ENCODE measurements around the gene CHSY3.

The CHSY3 gene

GRCh38 chr5:130064484-130064883, 160.2 kb downstream of the CHSY3 start:
- Histone ChIP-seq H3K4me3 (ENCODE audit: low read depth in 1 of 2, low read length in 2 of 2) (no peak overlapping the region), H3K36me3 (ENCODE audit: insufficient read depth, low read length) (no peaks in the 10 kb centered on the region), H3K27ac (ENCODE audit: low read depth, low read length) (no peak overlapping the region), H3K4me1 (ENCODE audit: insufficient read depth, low read length) (no peaks in the 10 kb centered on the region), H3K9ac (ENCODE audit: low read length) (no peak overlapping the region), H3K9me3 (ENCODE audit: low read length) (no peaks in the 10 kb centered on the region), H3K27me3 (ENCODE audit: control insufficient read depth in 1 of 2, insufficient read depth in 2 of 2, low read length in 2 of 2) (no peaks in the 10 kb centered on the region)

GRCh38 chr5:130065617-130066016, 161.4 kb downstream of the CHSY3 start:
- Histone ChIP-seq H3K9ac (ENCODE audit: low read length) (no peak overlapping the region), H3K27ac (ENCODE audit: low read depth, low read length) (no peak overlapping the region)

GRCh38 chr5:130066644-130067043, 162.4 kb downstream of the CHSY3 start:
- H3K27ac ChIP-seq (ENCODE audit: low read depth, low read length), result no peak overlapping the region
- H3K4me3 ChIP-seq (ENCODE audit: low read depth in 1 of 2, low read length in 2 of 2), result no peak overlapping the region
- H3K27me3 ChIP-seq (ENCODE audit: control insufficient read depth in 1 of 2, insufficient read depth in 2 of 2, low read length in 2 of 2), result no peaks in the 10 kb centered on the region
- no peak overlapping the region for H3K9ac ChIP-seq (ENCODE audit: low read length)
- H3K4me1 ChIP-seq (ENCODE audit: insufficient read depth, low read length), result no peaks in the 10 kb centered on the region
- H3K36me3 ChIP-seq (ENCODE audit: insufficient read depth, low read length), result no peaks in the 10 kb centered on the region
- H3K9me3 ChIP-seq (ENCODE audit: low read length), result no peaks in the 10 kb centered on the region

More at GRCh38 chr5:130065617-130066016, 161.4 kb downstream of the CHSY3 start:
- H3K4me1 ChIP-seq (ENCODE audit: insufficient read depth, low read length), result no peaks in the 10 kb centered on the region
- no peaks in the 10 kb centered on the region for H3K36me3 ChIP-seq (ENCODE audit: insufficient read depth, low read length)
- H3K27me3 ChIP-seq (ENCODE audit: control insufficient read depth in 1 of 2, insufficient read depth in 2 of 2, low read length in 2 of 2), result no peaks in the 10 kb centered on the region
- no peak overlapping the region for H3K4me3 ChIP-seq (ENCODE audit: low read depth in 1 of 2, low read length in 2 of 2)
- no peaks in the 10 kb centered on the region for H3K9me3 ChIP-seq (ENCODE audit: low read length)

GRCh38 chr5:130067364-130067763, 163.1 kb downstream of the CHSY3 start:
- H3K4me3 ChIP-seq (ENCODE audit: low read depth in 1 of 2, low read length in 2 of 2), result no peak overlapping the region
- no peak overlapping the region for H3K9ac ChIP-seq (ENCODE audit: low read length)
- no peaks in the 10 kb centered on the region for H3K36me3 ChIP-seq (ENCODE audit: insufficient read depth, low read length)
- no peaks in the 10 kb centered on the region for H3K4me1 ChIP-seq (ENCODE audit: insufficient read depth, low read length)
- H3K27ac ChIP-seq (ENCODE audit: low read depth, low read length), result no peak overlapping the region
- no peaks in the 10 kb centered on the region for H3K27me3 ChIP-seq (ENCODE audit: control insufficient read depth in 1 of 2, insufficient read depth in 2 of 2, low read length in 2 of 2)
- no peaks in the 10 kb centered on the region for H3K9me3 ChIP-seq (ENCODE audit: low read length)

GRCh38 chr5:130068101-130068500, 163.8 kb downstream of the CHSY3 start:
- H3K27ac ChIP-seq (ENCODE audit: low read depth, low read length), result no peak overlapping the region
- H3K9me3 ChIP-seq (ENCODE audit: low read length), result no peaks in the 10 kb centered on the region
- H3K4me3 ChIP-seq (ENCODE audit: low read depth in 1 of 2, low read length in 2 of 2), result no peak overlapping the region
- H3K4me1 ChIP-seq (ENCODE audit: insufficient read depth, low read length), result no peaks in the 10 kb centered on the region
- H3K27me3 ChIP-seq (ENCODE audit: control insufficient read depth in 1 of 2, insufficient read depth in 2 of 2, low read length in 2 of 2), result no peaks in the 10 kb centered on the region
- H3K36me3 ChIP-seq (ENCODE audit: insufficient read depth, low read length), result no peaks in the 10 kb centered on the region
- no peak overlapping the region for H3K9ac ChIP-seq (ENCODE audit: low read length)

- H3K36me3 ChIP-seq (ENCODE audit: insufficient read depth, low read length), result no peaks in the 10 kb centered on the region
- H3K27me3 ChIP-seq (ENCODE audit: control insufficient read depth in 1 of 2, insufficient read depth in 2 of 2, low read length in 2 of 2), result no peaks in the 10 kb centered on the region
- H3K27ac ChIP-seq (ENCODE audit: low read depth, low read length), result no peak overlapping the region
- no peak overlapping the region for H3K4me3 ChIP-seq (ENCODE audit: low read depth in 1 of 2, low read length in 2 of 2)
- no peaks in the 10 kb centered on the region for H3K4me1 ChIP-seq (ENCODE audit: insufficient read depth, low read length)
- H3K9ac ChIP-seq (ENCODE audit: low read length), result no peak overlapping the region
- no peaks in the 10 kb centered on the region for H3K9me3 ChIP-seq (ENCODE audit: low read length)
Observed at GRCh38 chr5:130068988-130069387, 164.7 kb downstream of the CHSY3 start.

GRCh38 chr5:130074820-130075219, 170.6 kb downstream of the CHSY3 start:
- Histone ChIP-seq H3K4me3 (ENCODE audit: low read depth in 1 of 2, low read length in 2 of 2) (no peak overlapping the region), H3K4me1 (ENCODE audit: insufficient read depth, low read length) (no peaks in the 10 kb centered on the region), H3K27me3 (ENCODE audit: control insufficient read depth in 1 of 2, insufficient read depth in 2 of 2, low read length in 2 of 2) (no peaks in the 10 kb centered on the region), H3K27ac (ENCODE audit: low read depth, low read length) (no peak overlapping the region), H3K36me3 (ENCODE audit: insufficient read depth, low read length) (no peaks in the 10 kb centered on the region), H3K9me3 (ENCODE audit: low read length) (no peaks in the 10 kb centered on the region), H3K9ac (ENCODE audit: low read length) (no peak overlapping the region)

- Histone ChIP-seq H3K27me3 (ENCODE audit: control insufficient read depth in 1 of 2, insufficient read depth in 2 of 2, low read length in 2 of 2) (no peaks in the 10 kb centered on the region), H3K9ac (ENCODE audit: low read length) (no peak overlapping the region), H3K4me1 (ENCODE audit: insufficient read depth, low read length) (no peaks in the 10 kb centered on the region), H3K36me3 (ENCODE audit: insufficient read depth, low read length) (no peaks in the 10 kb centered on the region), H3K9me3 (ENCODE audit: low read length) (no peaks in the 10 kb centered on the region), H3K4me3 (ENCODE audit: low read depth in 1 of 2, low read length in 2 of 2) (no peak overlapping the region), H3K27ac (ENCODE audit: low read depth, low read length) (no peak overlapping the region)
Observed at GRCh38 chr5:130077007-130077406, 172.7 kb downstream of the CHSY3 start.

GRCh38 chr5:130078661-130079060, 174.4 kb downstream of the CHSY3 start:
- no peak overlapping the region for H3K4me3 ChIP-seq (ENCODE audit: low read depth in 1 of 2, low read length in 2 of 2)
- no peaks in the 10 kb centered on the region for H3K27me3 ChIP-seq (ENCODE audit: control insufficient read depth in 1 of 2, insufficient read depth in 2 of 2, low read length in 2 of 2)
- H3K9me3 ChIP-seq (ENCODE audit: low read length), result no peaks in the 10 kb centered on the region
- H3K4me1 ChIP-seq (ENCODE audit: insufficient read depth, low read length), result no peaks in the 10 kb centered on the region
- no peak overlapping the region for H3K27ac ChIP-seq (ENCODE audit: low read depth, low read length)
- H3K36me3 ChIP-seq (ENCODE audit: insufficient read depth, low read length), result no peaks in the 10 kb centered on the region
- H3K9ac ChIP-seq (ENCODE audit: low read length), result no peak overlapping the region

- Histone ChIP-seq H3K36me3 (ENCODE audit: insufficient read depth, low read length) (no peaks in the 10 kb centered on the region), H3K27me3 (ENCODE audit: control insufficient read depth in 1 of 2, insufficient read depth in 2 of 2, low read length in 2 of 2) (no peaks in the 10 kb centered on the region), H3K27ac (ENCODE audit: low read depth, low read length) (no peak overlapping the region), H3K9me3 (ENCODE audit: low read length) (no peaks in the 10 kb centered on the region), H3K4me3 (ENCODE audit: low read depth in 1 of 2, low read length in 2 of 2) (no peak overlapping the region), H3K9ac (ENCODE audit: low read length) (no peak overlapping the region), H3K4me1 (ENCODE audit: insufficient read depth, low read length) (no peaks in the 10 kb centered on the region)
Observed at GRCh38 chr5:130090569-130091270, 186.5 kb downstream of the CHSY3 start.

- Histone ChIP-seq H3K9me3 (ENCODE audit: low read length) (no peaks in the 10 kb centered on the region), H3K36me3 (ENCODE audit: insufficient read depth, low read length) (no peaks in the 10 kb centered on the region), H3K4me3 (ENCODE audit: low read depth in 1 of 2, low read length in 2 of 2) (no peak overlapping the region), H3K27me3 (ENCODE audit: control insufficient read depth in 1 of 2, insufficient read depth in 2 of 2, low read length in 2 of 2) (no peaks in the 10 kb centered on the region), H3K9ac (ENCODE audit: low read length) (no peak overlapping the region), H3K4me1 (ENCODE audit: insufficient read depth, low read length) (no peaks in the 10 kb centered on the region), H3K27ac (ENCODE audit: low read depth, low read length) (no peak overlapping the region)
Observed at GRCh38 chr5:130092991-130093390, 188.7 kb downstream of the CHSY3 start.

GRCh38 chr5:130096483-130096882, 192.2 kb downstream of the CHSY3 start:
- Histone ChIP-seq H3K27ac (ENCODE audit: low read depth, low read length) (no peak overlapping the region), H3K27me3 (ENCODE audit: control insufficient read depth in 1 of 2, insufficient read depth in 2 of 2, low read length in 2 of 2) (no peaks in the 10 kb centered on the region), H3K36me3 (ENCODE audit: insufficient read depth, low read length) (no peaks in the 10 kb centered on the region)

More at GRCh38 chr5:130096483-130096882, 192.2 kb downstream of the CHSY3 start:
- no peak overlapping the region for H3K9ac ChIP-seq (ENCODE audit: low read length)
- H3K4me1 ChIP-seq (ENCODE audit: insufficient read depth, low read length), result no peaks in the 10 kb centered on the region
- no peaks in the 10 kb centered on the region for H3K9me3 ChIP-seq (ENCODE audit: low read length)
- no peak overlapping the region for H3K4me3 ChIP-seq (ENCODE audit: low read depth in 1 of 2, low read length in 2 of 2)
